Kidney epithelial cell (primary cell): ENCODE measurements around the gene SUGCT. TPM values are rescaled to one million over a fixed set of nuclear protein-coding genes. Genes with fewer than 3 reads are reported as not detected.

Experiments
- DNase-seq: peaks from one replicate; pipeline ENCODE4 v3.0.0-alpha.2; 2010; ENCODE audit warnings: low read depth
- H3K27me3 ChIP-seq: 2 replicates; pipeline ENCODE4 v1.6.0; 2011; ENCODE audit warnings: low read length; ENCODE audit not compliant: control insufficient read depth, insufficient read depth
- H3K36me3 ChIP-seq: 2 replicates; pipeline ENCODE4 v1.5.1; 2011; ENCODE audit warnings: low read length; ENCODE audit not compliant: control insufficient read depth, insufficient read depth
- H3K4me3 ChIP-seq: 2 replicates; pipeline ENCODE4 v1.5.1; 2011; ENCODE audit warnings: low read depth, mild to moderate bottlenecking, control low read depth, low read length
- CTCF ChIP-seq: IDR thresholded peaks from 2 replicates; pipeline ENCODE4 v1.5.1; 2011; ENCODE audit warnings: mild to moderate bottlenecking, moderate library complexity, low read length, control low read depth, inconsistent platforms; ENCODE audit not compliant: insufficient read depth, poor library complexity, severe bottlenecking
- total RNA-seq: library from RNA; depleted of rRNA; stranded (reverse); fragments of >200 nt; gene quantifications from 2 replicates; pipeline ENCODE4 v1.2.3, GENCODE V29; 2015

Gene SUGCT
- total RNA-seq, 1 donor from 2014 or later: 4.0 TPM

- no peak for DNase-seq
- no peak for TF ChIP-seq CTCF
- Histone ChIP-seq H3K36me3 (no peaks in the 10 kb centered on the region), H3K27me3 (no peaks in the 10 kb centered on the region), H3K4me3 (no peak overlapping the region)
These were observed 323.1 kb downstream of the SUGCT start for GRCh38 chr7:40457776-40458480.

GRCh38 chr7:40463446-40463845, 328.6 kb downstream of the SUGCT start:
- Histone ChIP-seq H3K4me3 (no peak overlapping the region), H3K27me3 (no peaks in the 10 kb centered on the region), H3K36me3 (no peaks in the 10 kb centered on the region)
- no peak for DNase-seq
- TF ChIP-seq CTCF: no peak

- Histone ChIP-seq H3K36me3 (no peaks in the 10 kb centered on the region), H3K27me3 (no peaks in the 10 kb centered on the region), H3K4me3 (no peak overlapping the region)
- no peak for TF ChIP-seq CTCF
- DNase-seq: peak; percentile 18
These were observed 334.4 kb downstream of the SUGCT start for GRCh38 chr7:40468891-40469864.

- no peak for DNase-seq
- no peak for TF ChIP-seq CTCF
- H3K36me3 ChIP-seq: no peaks in the 10 kb centered on the region
These were observed 335.3 kb downstream of the SUGCT start for GRCh38 chr7:40470091-40470592.

GRCh38 chr7:40470817-40471216, 336.0 kb downstream of the SUGCT start:
- Histone ChIP-seq H3K27me3 (no peaks in the 10 kb centered on the region), H3K4me3 (no peak overlapping the region), H3K36me3 (no peaks in the 10 kb centered on the region)
- no peak for DNase-seq
- no peak for TF ChIP-seq CTCF

More at GRCh38 chr7:40470091-40470592, 335.3 kb downstream of the SUGCT start:
- Histone ChIP-seq H3K27me3 (no peaks in the 10 kb centered on the region), H3K4me3 (no peak overlapping the region)
